Stimulated activated CD4-positive, alpha-beta T cell treated with anti-CD3 and anti-CD28 coated beads, Interleukin-4, amount 100 ng/mL, for 4 hours (primary cell): ENCODE data around the gene GPR32.
"Not testable (repeated sequence)": the region's sequence is repeated elsewhere in the genome, so short reads cannot be mapped to it uniquely, and the experiment has no call there.

Experiments used
- DNase-seq, 2 experiments: peaks; one replicate each; pipeline ENCODE4 v3.0.0-alpha.2; 2020

The GPR32 gene

DNA sequence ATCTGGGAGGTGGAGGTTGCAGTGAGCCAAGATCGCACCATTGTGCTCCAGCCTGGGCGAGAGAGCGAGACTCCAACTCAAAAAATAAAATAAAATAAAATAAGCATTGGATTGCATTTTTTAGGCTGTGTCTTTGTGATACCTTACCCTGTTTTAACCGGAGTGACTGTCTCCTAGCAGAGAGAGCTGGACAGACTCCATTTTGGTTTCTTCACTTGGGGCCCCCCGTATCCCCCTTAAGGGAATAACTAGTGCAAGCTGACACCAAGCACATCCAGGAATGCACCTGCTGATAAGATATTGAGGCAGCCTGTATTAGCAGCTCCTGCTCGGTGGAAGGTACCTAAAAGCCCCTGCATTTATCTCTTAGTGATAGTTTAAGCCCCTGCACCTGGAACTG lies 20.8 kb upstream of the GPR32 start:
- DNase-seq, result no peak

DNA sequence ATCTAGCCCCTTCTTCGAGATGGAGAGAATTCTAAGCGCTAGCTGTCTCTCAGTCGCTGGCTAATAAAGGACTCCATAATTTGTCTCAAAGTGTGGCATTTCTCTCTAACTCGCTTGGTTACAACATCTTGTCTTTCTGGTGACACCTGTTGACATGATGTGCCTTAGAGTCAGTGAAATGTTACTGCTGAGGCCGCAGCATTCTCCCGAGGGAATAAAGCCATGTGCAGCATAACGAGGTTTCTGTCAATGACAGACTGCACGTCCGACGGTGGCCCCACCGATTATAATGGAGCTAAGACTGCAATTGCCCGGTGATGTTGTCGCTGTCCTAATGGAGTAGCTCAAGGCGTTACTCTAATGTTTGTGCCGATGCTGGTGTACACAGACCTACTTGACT lies 20.3 kb upstream of the GPR32 start:
- DNase-seq, result no peak

DNA sequence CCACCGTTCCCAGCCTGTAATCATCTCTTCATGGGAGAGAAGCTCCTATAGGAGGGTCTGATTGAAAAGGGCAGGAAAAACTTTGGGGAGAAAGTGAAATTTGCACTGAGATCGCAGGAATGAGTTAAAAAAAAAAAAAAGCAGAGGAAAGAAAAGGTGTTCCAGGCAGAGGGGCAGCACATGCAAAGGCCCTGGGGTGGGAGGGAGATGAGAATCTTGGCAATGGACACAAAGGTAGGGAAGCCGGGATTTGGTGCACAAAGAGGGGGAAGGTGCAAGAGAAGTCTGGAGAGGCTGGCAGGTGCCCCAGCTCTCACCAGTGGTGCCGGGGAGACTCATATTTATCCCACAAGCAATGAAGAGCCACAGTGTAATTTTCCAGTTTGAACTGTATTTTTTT lies 16.4 kb upstream of the GPR32 start:
- no peak for DNase-seq

DNA sequence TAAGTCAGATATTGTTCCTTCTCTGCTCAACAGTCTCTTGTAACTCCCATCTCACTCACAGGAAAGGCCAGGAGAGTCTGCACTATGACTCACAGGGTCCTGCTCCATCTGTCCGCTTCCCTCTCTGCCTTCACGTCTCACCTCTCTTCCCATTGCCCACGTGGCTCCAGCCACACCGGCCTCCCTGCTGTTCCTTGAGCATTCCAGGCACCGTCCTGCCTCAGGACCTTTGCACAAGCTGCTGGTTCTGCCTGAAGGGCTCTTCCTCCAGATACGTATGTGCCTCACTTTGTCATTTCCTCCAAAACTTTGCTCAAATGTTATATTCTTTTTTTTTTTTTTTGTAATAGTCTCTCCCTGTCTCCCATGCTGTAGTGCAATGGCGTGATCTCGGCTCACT lies 14.0 kb upstream of the GPR32 start:
- DNase-seq, result not testable (repeated sequence)

DNA sequence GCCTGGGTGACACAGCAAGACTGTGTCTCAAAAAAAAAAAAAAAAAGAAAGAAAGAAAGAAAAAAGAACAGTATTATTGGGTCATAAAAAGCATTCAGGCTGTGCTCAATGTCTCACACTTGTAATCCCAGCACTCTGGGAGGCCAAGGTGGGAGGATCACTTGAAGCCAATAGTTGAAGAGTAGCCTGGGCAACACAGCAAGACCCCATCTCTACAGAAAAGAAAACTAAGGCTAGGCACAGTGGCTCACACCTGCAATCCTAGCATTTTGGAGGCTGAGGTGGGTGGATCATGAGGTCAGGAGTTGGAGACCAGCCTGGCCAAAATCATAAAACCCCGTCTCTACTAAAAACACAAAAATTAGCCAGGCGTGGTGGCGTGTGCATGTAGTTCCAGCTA lies 12.6 kb upstream of the GPR32 start:
- not testable (repeated sequence) for DNase-seq

DNA sequence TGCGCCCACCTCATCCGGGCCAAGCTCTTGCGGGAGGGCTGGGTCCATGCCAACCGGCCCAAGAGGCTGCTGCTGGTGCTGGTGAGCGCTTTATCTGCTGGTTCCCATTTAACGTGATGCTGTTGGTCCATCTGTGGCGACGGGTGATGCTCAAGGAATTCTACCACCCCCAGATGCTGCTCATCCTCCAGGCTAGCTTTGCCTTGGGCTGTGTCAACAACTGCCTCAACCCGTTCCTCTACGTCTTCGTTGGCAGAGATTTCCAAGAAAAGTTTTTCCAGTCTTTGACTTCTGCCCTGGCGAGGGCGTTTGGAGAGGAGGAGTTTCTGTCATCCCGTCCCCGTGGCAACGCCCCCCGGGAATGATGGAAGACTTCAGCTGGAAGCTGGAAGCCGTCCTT lies 11.2 kb upstream of the GPR32 start:
- not testable (repeated sequence) for DNase-seq

DNA sequence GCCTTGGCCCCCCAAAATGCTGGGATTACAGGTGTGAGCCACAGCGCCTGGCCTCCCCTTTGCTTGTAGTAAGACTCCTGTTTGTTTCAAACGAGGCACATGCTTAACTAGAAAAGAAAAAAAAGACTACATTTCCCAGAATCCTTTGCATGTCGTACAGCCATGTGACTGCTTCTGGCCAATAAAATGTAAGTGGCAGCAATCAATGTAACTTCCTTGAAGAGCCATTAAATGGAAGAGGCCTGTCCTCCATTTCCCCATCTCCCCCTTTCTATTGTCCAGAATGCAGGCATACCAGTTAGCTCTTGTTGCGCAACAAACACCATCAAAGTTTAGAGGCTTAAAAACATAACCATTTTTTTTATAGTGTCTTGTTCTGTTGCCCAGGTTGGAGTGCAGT lies 10.4 kb upstream of the GPR32 start:
- no peak for DNase-seq

DNA sequence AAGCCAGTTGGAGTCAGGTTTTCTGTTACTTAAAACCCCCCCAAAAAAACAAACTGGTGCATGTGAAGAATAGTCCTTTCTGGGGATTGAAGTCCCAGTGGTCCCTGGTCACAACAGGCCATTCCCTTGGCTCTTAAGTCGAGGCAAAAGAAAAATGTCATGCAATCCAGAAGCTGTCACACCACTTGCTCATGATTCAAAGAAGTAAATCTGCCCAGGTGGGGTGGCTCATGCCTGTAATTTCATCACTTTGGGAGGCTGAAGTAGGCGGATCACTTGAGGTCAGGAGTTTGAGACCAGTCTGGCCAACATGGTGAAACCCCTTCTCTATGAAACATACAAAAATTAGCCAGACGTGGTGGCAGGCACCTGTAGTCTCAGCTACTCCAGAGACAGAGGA lies 8.8 kb upstream of the GPR32 start:
- DNase-seq, result not testable (repeated sequence)

DNA sequence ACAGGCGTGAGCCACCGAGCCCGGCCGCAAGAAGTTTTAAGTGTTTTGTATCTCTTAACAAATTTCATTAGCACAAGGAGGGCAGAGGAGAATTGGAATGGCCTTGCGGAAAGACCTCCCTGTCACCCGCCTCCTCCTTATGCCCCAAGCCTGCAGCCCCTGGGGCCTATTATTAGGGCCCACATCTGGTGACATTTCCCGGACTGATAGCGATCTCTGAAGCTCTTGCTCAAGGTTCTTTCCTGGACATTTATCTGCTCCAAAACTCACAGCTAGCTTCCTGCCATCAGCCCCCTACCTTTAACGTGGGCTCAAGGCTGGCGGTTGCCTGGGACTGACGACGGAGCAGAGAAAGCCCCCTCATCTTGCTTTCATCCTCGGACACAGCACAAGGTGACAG lies 6.7 kb upstream of the GPR32 start:
- not testable (repeated sequence) for DNase-seq

DNA sequence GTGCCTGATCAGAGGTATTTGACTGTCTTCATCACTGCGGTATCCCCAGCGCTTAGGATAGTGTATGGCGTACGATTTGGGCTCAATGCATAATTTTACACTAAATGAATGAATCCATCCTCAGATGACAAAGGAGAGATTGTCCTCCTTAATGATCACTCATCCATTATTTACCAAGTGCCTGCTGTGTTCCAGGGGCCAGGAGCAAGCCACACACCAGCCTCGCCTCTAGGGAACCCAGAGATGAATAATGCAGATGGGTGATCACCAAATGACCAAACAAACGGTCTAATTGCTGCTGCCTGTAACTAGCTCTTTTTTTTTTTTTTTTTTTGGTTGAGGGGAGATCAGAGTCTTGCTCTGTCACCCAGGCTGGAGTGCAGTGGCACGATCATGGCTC lies 5.9 kb upstream of the GPR32 start:
- no peak for DNase-seq

DNA sequence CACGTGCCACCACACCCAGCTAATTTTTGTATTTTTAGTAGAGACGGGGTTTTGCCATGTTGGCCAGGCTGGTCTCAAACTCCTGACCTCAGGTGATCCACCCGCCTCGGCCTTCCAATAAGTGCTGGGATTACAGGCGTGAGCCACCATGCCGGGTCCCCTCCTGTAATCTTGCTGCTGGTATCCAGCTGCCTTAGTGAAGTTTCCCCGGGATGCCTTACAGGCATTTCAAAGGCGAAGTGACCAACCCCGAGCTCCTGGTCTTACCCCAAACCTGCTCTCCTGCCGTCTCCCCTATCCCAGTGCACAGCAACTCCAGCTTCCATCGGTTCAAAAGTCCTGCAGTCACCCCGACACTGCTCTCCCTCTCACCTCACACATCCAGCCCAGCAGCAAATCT lies 3.5 kb upstream of the GPR32 start:
- DNase-seq, result not testable (repeated sequence)

DNA sequence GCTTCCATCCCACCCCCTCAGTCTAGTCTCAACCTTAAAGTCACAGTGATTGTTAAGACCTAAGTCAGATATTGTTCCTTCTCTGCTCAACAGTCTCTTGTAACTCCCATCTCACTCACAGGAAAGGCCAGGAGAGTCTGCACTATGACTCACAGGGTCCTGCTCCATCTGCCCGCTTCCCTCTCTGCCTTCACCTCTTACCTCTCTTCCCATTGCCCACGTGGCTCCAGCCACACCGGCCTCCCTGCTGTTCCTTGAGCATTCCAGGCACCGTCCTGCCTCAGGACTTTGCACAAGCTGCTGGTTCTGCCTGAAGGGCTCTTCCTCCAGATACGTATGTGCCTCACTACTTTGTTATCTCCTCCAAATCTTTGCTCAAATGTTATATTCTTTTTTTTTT lies 3.0 kb upstream of the GPR32 start:
- DNase-seq, result not testable (repeated sequence)

DNA sequence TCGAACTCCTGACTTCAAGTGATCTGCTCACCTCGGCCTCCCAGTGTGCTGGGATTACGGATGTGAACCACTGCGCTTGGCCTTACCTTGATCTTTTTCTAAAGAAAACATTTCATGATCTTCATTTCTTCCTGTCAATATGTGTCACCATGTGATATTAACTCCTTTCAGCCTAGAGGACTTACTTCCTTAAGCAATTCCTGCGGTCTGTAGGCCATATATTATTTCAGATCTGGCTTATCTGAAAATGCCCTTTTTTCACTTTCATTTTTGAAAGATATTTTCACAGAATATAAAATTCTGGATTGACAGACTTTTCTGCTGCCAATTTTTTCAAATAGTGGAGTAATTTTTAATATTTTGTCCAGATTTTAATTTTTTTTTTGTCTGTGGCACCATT lies 2.0 kb upstream of the GPR32 start:
- no peak for DNase-seq

DNA sequence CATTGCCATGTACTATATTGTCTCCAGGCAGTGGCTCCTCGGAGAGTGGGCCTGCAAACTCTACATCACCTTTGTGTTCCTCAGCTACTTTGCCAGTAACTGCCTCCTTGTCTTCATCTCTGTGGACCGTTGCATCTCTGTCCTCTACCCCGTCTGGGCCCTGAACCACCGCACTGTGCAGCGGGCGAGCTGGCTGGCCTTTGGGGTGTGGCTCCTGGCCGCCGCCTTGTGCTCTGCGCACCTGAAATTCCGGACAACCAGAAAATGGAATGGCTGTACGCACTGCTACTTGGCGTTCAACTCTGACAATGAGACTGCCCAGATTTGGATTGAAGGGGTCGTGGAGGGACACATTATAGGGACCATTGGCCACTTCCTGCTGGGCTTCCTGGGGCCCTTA lies 624 bp downstream of the GPR32 start:
- DNase-seq, result no peak

DNA sequence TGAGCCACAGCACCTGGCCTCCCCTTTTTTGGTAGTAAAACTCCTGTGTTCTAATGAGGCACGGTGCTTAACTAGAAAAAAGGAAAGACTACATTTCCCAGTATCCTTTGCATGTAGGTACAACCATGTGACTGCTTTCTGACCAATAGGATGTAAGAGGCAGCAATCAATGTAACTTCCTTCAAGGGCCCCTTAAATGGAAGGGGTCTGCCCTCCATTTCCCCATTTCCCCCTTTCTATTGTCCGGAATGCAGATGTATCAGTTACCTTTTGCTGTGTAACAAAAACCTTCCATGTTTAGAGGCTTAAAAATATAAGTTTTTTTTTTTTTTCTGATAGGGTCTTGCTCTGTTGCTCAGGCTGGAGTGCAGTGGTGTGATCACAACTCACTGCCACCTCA lies 2.2 kb downstream of the GPR32 start:
- no peak for DNase-seq

DNA sequence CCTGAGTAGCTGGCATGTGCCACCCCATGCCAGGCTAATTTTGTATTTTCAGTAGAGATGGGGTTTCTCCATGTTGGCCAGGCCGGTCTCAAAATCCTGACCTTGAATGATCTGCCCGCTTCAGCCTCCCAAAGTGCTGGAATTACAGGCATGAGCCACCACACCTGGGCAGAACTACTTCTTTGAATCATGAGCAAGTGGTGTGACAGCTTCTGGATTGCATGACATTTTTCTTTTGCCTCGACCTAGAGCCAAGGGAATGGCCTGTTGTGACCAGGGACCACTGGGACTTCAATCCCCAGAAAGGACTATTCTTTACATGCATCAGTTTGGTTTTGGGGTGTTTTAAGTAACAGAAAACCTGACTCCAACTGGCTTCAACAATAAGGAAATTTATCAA lies 2.6 kb downstream of the GPR32 start:
- not testable (repeated sequence) for DNase-seq

DNA sequence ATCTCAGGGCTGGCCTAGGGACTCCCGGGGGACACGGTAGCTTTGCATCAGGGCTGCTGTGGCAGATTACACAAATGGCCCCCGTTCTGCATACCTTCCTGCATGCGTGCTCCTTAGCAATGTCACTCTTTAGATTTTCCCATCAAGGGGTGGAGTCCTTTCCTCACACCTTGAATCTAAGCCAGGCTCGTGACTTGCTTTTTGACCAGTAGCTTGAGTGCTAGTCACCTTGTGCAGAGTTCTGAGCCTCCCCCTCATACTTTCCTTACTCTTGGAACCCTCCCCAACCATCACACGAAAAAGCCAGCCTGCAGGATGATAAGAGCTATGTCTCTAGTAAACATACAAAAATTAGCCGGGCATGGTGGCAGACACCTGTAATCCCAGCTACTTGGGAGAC lies 3.2 kb downstream of the GPR32 start:
- not testable (repeated sequence) for DNase-seq

DNA sequence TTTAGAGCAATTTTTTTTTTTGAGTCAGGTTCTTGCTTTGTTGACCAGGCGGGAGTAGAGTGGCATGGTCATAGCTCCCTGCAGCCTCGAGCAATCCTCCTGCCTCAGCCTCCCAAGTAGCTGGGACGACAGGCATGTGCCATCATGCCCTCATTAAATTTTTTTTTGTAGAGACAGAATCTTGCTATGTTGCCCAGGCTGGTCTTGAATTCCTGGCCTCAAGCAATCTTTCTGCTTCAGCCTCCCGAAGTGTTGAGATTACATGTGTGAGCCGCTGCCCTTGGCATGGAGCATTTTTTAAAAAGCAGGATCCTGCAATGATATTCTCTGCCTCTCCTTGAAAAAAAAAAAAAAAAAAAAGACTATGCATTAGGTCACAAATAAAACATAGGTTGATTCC lies 5.9 kb downstream of the GPR32 start:
- DNase-seq, result no peak

DNA sequence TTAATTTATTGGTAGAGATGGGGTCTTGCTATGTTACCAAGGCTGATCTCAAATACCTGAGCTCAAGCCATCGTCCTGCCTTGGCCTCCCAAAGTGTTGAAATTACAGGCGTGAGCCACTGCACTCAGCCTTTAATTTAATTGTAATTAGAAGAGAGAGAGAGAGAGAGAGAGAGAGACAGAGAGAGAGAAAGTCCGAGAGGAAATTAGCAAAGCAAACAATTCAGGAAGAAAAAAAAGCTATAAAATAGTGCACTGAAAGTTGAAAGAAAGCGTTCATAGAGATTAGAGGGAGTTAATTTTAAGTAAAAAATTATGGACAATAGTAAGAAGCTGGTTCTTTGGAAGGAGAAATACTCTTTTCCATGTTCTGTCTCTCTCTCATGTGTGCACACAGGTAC lies 7.0 kb downstream of the GPR32 start:
- no peak for DNase-seq

DNA sequence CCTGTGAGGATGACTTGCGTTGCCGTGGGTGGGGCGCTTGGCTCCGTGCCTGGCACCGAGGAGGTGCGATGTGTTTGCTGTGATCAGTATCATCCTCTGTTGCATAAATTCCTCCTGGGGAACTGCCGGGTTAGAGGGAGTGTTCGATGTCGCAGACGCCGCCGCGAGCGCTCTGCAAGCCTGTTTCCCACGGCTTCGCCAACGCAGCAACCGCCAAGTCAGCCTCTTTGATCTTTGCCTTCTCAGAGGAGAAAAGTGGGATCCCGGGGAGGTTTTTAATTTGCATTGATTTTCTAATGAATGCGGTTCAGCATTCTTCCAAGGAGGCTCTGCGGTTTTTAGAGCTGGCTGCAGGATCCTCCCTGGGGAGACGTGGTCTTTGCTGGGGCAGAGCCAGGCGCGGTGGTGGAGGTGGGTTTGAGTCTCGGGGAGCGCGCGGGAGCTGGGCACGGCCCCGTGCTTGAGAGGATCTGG lies 7.6 kb downstream of the GPR32 start:
- no peak for DNase-seq

DNA sequence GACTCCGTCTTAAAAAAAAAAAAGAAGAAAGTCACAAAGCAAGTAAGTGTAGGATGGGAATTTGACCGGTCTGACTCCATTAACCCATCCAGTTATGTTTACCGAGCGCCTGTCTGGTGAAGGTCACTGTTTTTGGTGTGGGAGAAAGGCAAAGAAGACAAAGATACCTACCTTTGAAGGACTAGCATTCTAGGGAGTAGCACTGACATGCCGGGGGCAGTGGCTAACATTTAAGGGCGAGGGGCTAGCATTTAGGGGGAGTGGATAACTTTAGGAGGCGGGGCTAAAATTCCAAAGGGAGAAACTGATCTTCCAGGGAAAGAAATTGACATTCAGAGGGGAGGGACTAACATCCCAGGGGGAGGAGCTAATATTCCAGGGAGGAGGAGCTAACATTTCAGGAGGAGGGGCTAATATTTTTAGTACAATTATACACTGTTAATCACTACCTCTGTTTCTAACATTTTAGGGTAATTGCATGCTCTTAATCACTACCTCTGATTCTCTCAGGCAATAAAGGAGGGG lies 8.7 kb downstream of the GPR32 start:
- no peak for DNase-seq

DNA sequence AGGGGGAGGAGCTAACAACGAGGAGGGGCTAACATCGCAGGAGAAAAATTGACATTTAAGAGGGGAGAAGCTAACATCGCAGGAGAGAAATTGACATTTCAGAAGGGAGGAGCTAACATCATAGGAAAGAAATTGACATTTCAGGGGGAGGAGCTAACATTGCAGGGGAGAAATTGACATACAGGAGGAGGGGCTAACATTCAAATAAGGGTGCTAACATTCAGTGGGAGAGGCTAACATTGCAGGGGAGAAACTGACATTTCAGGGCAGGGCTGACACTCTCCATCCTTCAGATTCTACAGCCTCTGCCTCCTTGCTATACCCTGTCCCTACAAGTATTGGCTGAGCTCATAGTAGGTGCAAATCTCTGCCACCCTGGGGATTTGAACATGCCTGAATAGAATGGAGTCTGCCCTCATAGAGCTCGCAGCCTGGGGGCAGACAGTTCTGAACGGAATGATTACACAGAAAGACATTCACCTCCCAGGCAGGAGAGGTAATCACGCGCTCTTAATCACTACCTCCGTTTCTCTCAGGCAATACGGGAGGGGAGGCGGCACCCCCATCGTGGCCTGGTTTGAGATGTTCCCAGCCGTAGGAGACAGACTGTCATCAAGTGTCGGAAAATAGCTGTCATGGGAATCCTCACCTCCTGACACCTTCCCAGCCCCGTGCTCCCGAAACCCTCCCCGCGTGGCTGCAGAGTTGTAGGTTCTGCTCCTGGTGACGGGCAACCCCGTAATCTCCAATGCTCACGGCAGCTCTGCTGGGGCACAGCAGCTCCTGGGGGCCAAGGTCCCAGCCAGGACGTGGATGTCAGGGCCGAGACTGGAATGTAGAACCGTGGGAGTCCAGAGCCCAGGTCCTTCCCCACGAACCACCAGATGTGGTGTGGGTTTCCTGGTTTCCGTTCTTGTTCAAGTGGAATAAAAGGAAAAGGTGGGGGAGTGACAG lies 9.5 kb downstream of the GPR32 start:
- DNase-seq, result no peak

DNA sequence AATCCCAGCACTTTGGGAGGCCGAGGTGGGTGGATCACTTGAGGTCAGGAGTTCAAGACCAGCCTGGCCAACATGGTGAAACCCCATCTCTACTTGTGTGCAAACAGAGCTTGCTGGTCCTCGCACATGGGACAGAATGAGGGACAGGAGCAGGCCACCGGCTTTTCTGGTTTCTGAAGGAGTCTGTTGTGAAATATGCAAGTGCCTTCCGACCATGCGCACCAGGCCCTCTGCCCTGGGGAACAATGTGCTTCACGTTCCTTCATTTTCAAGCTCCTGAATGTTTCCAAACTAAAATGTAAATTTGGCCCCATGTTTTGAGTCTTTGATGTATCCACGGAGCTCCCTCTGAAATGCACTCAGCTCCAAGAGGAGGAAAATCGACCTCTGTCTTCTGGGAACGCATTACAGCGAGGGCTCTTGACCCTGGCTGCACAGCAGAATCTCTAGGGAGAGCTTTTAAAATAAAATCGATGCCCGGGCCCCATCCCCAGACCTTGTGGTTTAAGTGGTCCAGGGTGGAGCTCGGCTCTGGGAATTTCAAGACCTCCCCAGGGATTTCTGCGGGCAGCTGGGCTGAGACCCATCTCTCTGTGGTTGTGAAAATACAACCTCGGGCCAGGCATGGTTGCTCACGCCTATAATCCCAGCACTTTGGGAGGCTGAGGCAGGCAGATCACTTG lies 10.6 kb downstream of the GPR32 start:
- DNase-seq, result no peak

DNA sequence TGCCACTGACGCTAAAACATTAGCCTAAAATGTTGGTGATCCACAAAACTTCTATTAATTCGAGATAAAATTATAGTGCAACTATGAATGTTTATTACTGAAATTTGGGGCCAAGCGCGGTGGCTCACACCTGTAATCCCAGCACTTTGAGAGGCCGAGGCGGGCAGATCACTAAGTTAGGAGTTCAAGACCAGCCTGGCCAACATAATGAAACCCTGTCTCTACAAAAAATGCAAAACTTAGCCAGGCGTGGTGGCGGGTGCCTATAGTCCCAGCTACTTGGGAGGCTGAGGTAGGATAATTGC lies 13.5 kb downstream of the GPR32 start:
- not testable (repeated sequence) for DNase-seq
